GM18867 (cell line): ENCODE results near the gene SF3B5.
"Not testable (repeated sequence)": the region's sequence is repeated elsewhere in the genome, so short reads cannot be mapped to it uniquely, and the experiment has no call there.

ENCODE experiments used
- ATAC-seq: cut with Tn5 transposase; IDR thresholded peaks from one replicate; pipeline ENCODE4 v1.9.1; 2021; ENCODE audit warnings: mild to moderate bottlenecking, moderate library complexity; ENCODE audit not compliant: unreplicated experiment

Gene SF3B5

DNA sequence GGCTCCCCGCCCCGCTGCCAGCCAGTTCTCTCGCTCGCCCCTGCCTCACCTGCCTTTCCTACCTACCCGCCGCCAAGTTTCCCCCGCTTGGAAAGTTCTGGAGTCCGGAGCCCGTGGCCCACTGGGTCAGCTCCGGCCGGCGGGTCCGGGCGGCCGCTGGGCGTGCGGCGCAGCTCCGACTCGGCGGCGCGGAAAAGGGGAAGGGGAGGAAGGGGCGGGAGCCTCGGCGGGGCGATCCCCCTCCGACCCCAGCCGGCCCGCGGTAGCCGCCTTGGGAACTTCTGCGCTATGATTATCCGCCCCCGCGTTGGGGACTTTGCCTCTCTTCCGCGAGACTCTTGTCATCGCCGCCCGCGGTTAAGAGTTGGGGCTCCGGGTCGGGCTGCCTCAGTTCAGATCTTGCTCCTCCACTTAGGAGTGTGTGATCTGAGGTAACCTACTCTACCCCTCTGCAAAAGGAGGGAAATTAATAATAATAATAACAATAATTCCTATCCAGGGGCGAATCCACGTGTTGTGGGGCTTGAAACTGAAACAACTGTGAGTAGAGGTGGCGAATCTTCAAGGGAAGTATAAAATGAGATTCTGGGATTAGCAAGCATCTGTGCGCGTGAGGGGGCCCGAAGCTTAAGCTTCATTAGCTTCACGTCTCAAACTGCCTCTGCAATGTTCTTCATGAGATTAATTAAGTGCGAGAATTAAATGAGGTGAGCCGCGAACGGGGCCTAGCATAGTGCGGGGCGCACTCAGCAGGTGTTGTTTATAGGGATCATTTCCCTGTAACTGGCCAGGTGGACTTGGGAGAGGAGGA lies 30.8 kb downstream of the SF3B5 start:
- peak; percentile 16 for ATAC-seq

- peak; percentile 87 for ATAC-seq
These were observed 31.5 kb downstream of the SF3B5 start for GRCh38 chr6:144063744-144064401.

GRCh38 chr6:144063246-144063743 lies 32.1 kb downstream of the SF3B5 start:
- peak; percentile 0 for ATAC-seq

- no peak for ATAC-seq
These were observed 32.6 kb downstream of the SF3B5 start for GRCh38 chr6:144062786-144063185.

DNA sequence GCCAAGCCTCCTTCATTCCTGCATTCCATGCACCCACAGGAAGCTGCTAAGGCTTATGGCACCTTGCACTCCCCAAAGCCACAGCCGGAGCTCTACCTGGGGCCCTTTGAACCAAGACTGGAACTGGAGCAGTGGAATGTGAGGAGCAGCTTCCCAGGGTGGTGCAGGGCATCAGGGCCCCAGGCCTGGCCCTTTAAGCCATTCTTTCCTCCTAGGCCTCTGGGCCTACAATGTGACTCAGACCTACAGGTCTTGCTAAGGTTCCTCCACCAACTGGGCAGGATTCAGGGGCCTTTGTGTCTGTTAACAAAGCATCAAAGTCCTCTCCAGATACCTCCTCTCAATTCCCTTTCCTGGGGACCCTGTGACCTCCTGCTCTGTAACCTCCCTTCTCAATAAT lies 36.2 kb downstream of the SF3B5 start:
- no peak for ATAC-seq

- peak; percentile 94 for ATAC-seq
These were observed 40.0 kb downstream of the SF3B5 start for GRCh38 chr6:144055121-144055931.

- no peak for ATAC-seq
These were observed 41.8 kb downstream of the SF3B5 start for GRCh38 chr6:144053601-144054000.

DNA sequence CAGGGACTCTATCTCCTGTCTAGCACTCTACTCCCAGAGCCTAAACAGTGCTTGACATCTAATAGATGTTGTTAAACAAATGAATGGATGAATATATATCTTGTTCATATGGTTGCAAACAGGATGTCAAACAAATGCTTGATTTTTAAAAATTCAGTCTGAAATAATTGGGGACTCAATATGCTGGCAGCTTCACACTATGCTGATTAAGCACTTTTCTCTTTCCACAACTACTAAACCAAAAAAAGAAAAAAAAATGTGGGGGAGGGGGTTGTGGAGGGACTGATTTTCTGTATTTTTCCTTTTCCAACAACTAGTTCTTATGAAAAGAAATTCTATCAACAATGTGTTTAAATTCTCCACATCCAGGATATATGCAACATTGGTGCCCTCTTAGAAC lies 42.9 kb downstream of the SF3B5 start:
- no peak for ATAC-seq

DNA sequence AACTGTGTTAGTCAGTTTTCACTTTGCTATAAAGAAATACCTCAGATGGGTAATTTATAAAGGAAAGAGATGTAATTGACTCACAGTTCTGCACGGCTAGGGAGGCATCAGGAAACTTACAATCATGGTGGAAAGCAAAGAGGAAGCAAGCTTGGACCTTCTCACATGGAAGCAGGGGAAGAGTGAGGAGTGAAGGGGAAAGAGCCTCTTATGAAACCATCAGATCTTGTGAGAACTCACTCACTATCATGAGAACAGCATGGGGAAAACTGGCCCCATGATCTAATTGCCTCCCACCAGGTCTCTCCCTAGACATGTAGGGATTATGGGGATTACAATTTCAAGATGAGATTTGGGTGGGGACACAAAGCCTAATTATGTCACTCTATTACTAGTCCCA lies 46.0 kb downstream of the SF3B5 start:
- no peak for ATAC-seq

- ATAC-seq, result no peak
These were observed 47.7 kb downstream of the SF3B5 start for GRCh38 chr6:144047688-144048087.

- ATAC-seq, result not testable (repeated sequence)
These were observed 48.7 kb downstream of the SF3B5 start for GRCh38 chr6:144046672-144047071.

- ATAC-seq, result not testable (repeated sequence)
These were observed 50.4 kb downstream of the SF3B5 start for GRCh38 chr6:144044989-144045388.
